ENCODE results near the gene CXCL14.

DNA sequence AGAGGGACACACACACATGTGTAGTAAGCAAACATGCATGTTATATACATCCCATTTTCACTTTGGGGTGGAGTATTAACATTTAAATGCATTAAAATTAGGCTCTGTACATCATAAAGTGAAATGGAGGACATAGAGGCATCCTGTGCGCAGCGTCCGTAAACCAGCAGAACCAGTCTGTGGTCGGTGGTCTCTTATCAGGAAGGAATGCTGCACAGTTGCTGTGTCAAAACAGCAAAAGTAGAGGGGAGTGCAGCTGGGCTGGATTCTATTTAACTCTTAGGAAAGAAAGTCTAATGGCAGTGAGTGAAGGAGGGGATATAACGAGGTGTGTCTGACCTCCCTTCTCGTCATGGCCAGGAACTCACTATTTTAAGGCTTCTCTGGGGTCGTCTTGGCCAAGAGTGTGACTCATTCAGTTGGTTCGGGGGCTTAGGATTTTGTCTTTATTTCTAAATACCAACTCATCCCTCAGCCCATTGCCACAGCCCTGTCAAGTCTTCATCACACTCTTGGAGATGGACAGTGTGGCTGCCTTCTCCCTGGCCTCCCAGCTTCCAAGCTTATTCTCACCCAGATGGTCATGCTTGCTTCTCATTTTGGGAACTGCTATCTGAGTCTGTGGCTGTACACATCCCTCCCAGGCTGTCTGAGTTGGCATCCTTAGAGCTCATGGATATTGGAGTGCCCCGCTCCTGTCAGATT is 20.1 kb upstream of the CXCL14 start:
- TF ChIP-seq, protein P1, sequence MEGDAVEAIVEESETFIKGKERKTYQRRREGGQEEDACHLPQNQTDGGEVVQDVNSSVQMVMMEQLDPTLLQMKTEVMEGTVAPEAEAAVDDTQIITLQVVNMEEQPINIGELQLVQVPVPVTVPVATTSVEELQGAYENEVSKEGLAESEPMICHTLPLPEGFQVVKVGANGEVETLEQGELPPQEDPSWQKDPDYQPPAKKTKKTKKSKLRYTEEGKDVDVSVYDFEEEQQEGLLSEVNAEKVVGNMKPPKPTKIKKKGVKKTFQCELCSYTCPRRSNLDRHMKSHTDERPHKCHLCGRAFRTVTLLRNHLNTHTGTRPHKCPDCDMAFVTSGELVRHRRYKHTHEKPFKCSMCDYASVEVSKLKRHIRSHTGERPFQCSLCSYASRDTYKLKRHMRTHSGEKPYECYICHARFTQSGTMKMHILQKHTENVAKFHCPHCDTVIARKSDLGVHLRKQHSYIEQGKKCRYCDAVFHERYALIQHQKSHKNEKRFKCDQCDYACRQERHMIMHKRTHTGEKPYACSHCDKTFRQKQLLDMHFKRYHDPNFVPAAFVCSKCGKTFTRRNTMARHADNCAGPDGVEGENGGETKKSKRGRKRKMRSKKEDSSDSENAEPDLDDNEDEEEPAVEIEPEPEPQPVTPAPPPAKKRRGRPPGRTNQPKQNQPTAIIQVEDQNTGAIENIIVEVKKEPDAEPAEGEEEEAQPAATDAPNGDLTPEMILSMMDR (IDR thresholded peaks at IDR 0.05), result no peak
- no peak for TF ChIP-seq POLR2AphosphoS5 (IDR thresholded peaks at IDR 0.05; ENCODE audit: low read depth, low read length)

Measured in Panc1 (cell line).